Sciatic nerve (tissue), 2 donors: ENCODE data around the gene SNAP29. TPM values are rescaled to one million over a fixed set of nuclear protein-coding genes. Genes with fewer than 3 reads are reported as not detected.
"Not testable (repeated sequence)": the region's sequence is repeated elsewhere in the genome, so short reads cannot be mapped to it uniquely, and the experiment has no call there.

Experiments
- ATAC-seq: fragments of 200-7000 bp; cut with Tn5 transposase; one replicate; pipeline ENCODE4 v1.9.1; 2020; ENCODE audit warnings: mild to moderate bottlenecking, moderate library complexity
- DNase-seq: peaks from one replicate; pipeline ENCODE4 v3.0.0-alpha.2; 2020; ENCODE audit warnings: low spot score
- intact Hi-C: fragments of 100-400 bp; cut with DNase I; formaldehyde crosslinking; loops from one replicate; pipeline ENCODE4 v1.14.2; 2022
- total RNA-seq: library from RNA; stranded (reverse); fragmentation: NEBNext Ultra II Directional; extraction: Animal tissue kit (Norgen Biotek cat#: 25700); gene quantifications from one replicate; pipeline ENCODE4 v1.2.1, GENCODE V29; 2021
- donor health status: DM: no; HTN: no; CAD: no.
- donor health status: DM: no; HTN: no; CAD: no.

Gene SNAP29
- total RNA-seq, 1 donor from 2014 or later: 26.3 TPM

- no peak for ATAC-seq
- intact Hi-C loops: no loop called here
These were observed 25.6 kb upstream of the SNAP29 start for GRCh38 chr22:20833225-20833665.

GRCh38 chr22:20834206-20834605, 24.6 kb upstream of the SNAP29 start:
- ATAC-seq (no peak), DNase-seq (no peak)
- intact Hi-C loops: no loop called here

More at GRCh38 chr22:20833225-20833665, 25.6 kb upstream of the SNAP29 start:
- no peak for DNase-seq

- intact Hi-C loops: no loop called here
- DNase-seq: no peak
- no peak for ATAC-seq
These were observed 24.1 kb upstream of the SNAP29 start for GRCh38 chr22:20834725-20835124.

GRCh38 chr22:20836987-20837823, 21.6 kb upstream of the SNAP29 start:
- intact Hi-C loops: no loop called here
- no peak for ATAC-seq

GRCh38 chr22:20839354-20839753, 19.5 kb upstream of the SNAP29 start:
- ATAC-seq, DNase-seq, intact Hi-C loops: not testable (repeated sequence)

More at GRCh38 chr22:20836987-20837823, 21.6 kb upstream of the SNAP29 start:
- no peak for DNase-seq

GRCh38 chr22:20839837-20840645, 18.8 kb upstream of the SNAP29 start:
- intact Hi-C loops: no loop called here
- ATAC-seq: no peak
- DNase-seq: no peak

GRCh38 chr22:20840646-20841371, 18.0 kb upstream of the SNAP29 start:
- intact Hi-C loops: no loop called here
- DNase-seq (no peak), ATAC-seq (no peak)

GRCh38 chr22:20843501-20843900, 15.3 kb upstream of the SNAP29 start:
- DNase-seq: no peak
- ATAC-seq: no peak
- intact Hi-C loops: no loop called here

GRCh38 chr22:20844055-20845037, 14.5 kb upstream of the SNAP29 start:
- intact Hi-C loops: no loop called here
- ATAC-seq (no peak), DNase-seq (no peak)

GRCh38 chr22:20847318-20847822, 11.4 kb upstream of the SNAP29 start:
- intact Hi-C loops: no loop called here
- DNase-seq (no peak), ATAC-seq (no peak)

GRCh38 chr22:20852076-20852475, 6.7 kb upstream of the SNAP29 start:
- ATAC-seq: no peak

GRCh38 chr22:20852503-20852902, 6.3 kb upstream of the SNAP29 start:
- intact Hi-C loops: no loop called here
- ATAC-seq: no peak
- DNase-seq: no peak

More at GRCh38 chr22:20852076-20852475, 6.7 kb upstream of the SNAP29 start:
- intact Hi-C loops: no loop called here
- no peak for DNase-seq

- no peak for DNase-seq
- intact Hi-C loops: no loop called here
- no peak for ATAC-seq
These were observed 5.6 kb upstream of the SNAP29 start for GRCh38 chr22:20853236-20853660.

- no peak for ATAC-seq
- no peak for DNase-seq
These were observed 1.6 kb upstream of the SNAP29 start for GRCh38 chr22:20857247-20857643.

GRCh38 chr22:20857838-20858614, 781 bp upstream of the SNAP29 start:
- DNase-seq: peak; percentile 91
- intact Hi-C loops: no loop called here
- peak; percentile 72 for ATAC-seq

More at GRCh38 chr22:20857247-20857643, 1.6 kb upstream of the SNAP29 start:
- intact Hi-C loops: no loop called here

GRCh38 chr22:20859615-20860014, 808 bp downstream of the SNAP29 start:
- DNase-seq (no peak), ATAC-seq (no peak)
- intact Hi-C loops: no loop called here

GRCh38 chr22:20862540-20862939, 3.7 kb downstream of the SNAP29 start:
- intact Hi-C loops: no loop called here
- DNase-seq: no peak
- no peak for ATAC-seq
